Stimulated activated CD4-positive, alpha-beta T cell treated with anti-CD3 and anti-CD28 coated beads, TNF-alpha, amount 100 ng/mL, for 1 hour (primary cell): ENCODE results near the gene ROBO4.

Experiments
- DNase-seq, 3 donors: peaks; one replicate each; pipeline ENCODE4 v3.0.0-alpha.2; 2020; ENCODE audit warnings: low read depth in 3 of 3, low spot score in 1 of 3

Gene ROBO4

GRCh38 chr11:124890683-124891372 is 6.8 kb downstream of the ROBO4 start:
- DNase-seq, result no peak

- DNase-seq, result no peak
These were observed 7.5 kb downstream of the ROBO4 start for GRCh38 chr11:124890151-124890550.

- DNase-seq, result no peak
These were observed 8.2 kb downstream of the ROBO4 start for GRCh38 chr11:124889191-124890091.

GRCh38 chr11:124887667-124888013 is 10.0 kb downstream of the ROBO4 start:
- no peak for DNase-seq

GRCh38 chr11:124886978-124887666 is 10.5 kb downstream of the ROBO4 start:
- DNase-seq, result no peak

GRCh38 chr11:124886476-124886875 is 11.2 kb downstream of the ROBO4 start:
- DNase-seq, result no peak

GRCh38 chr11:124884869-124885479 is 12.7 kb downstream of the ROBO4 start:
- DNase-seq, result no peak

GRCh38 chr11:124884340-124884739 is 13.3 kb downstream of the ROBO4 start:
- DNase-seq, result no peak

- DNase-seq, result no peak
These were observed 15.2 kb downstream of the ROBO4 start for GRCh38 chr11:124882339-124883071.

GRCh38 chr11:124880958-124881357 is 16.7 kb downstream of the ROBO4 start:
- no peak for DNase-seq

GRCh38 chr11:124880290-124880611 is 17.4 kb downstream of the ROBO4 start:
- DNase-seq, result no peak

- DNase-seq, result no peak
These were observed 18.0 kb downstream of the ROBO4 start for GRCh38 chr11:124879493-124880289.

- no peak for DNase-seq
These were observed 18.7 kb downstream of the ROBO4 start for GRCh38 chr11:124878759-124879492.

- no peak for DNase-seq
These were observed 19.5 kb downstream of the ROBO4 start for GRCh38 chr11:124877910-124878758.

GRCh38 chr11:124877631-124877909 is 20.1 kb downstream of the ROBO4 start:
- no peak for DNase-seq

- no peak for DNase-seq
These were observed 20.6 kb downstream of the ROBO4 start for GRCh38 chr11:124876818-124877630.

GRCh38 chr11:124875943-124876817 is 21.5 kb downstream of the ROBO4 start:
- peak; percentile 27 to 71 (median 49) for DNase-seq
